ENCODE measurements around the gene LZTFL1.

Gene LZTFL1

GRCh38 chr3:45795882-45796765 lies 45.8 kb downstream of the LZTFL1 start, which contains the start of gene SLC6A20:
SLC6A20 (minus strand) TSS chr3:45796536; CDS start chr3:45796419, 117 bp downstream.
- no peak for TF ChIP-seq CREB1 (IDR thresholded peaks at IDR 0.05; ENCODE audit: low read depth)
- no peak for TF ChIP-seq TCF12 (IDR thresholded peaks at IDR 0.05; ENCODE audit: low read depth)
- TF ChIP-seq TEAD4 (IDR thresholded peaks at IDR 0.05): no peak
- no peak for TF ChIP-seq EGR1 (IDR thresholded peaks at IDR 0.05)
- TF ChIP-seq USF1 (IDR thresholded peaks at IDR 0.05): no peak
- no peak for TF ChIP-seq EP300 (IDR thresholded peaks at IDR 0.05; ENCODE audit: borderline replicate concordance)
- TF ChIP-seq MAX (IDR thresholded peaks at IDR 0.05): no peak
- TF ChIP-seq NFIC (IDR thresholded peaks at IDR 0.05): no peak
- TF ChIP-seq TAF1 (IDR thresholded peaks at IDR 0.05; ENCODE audit: low read depth): no peak
- no peak for TF ChIP-seq REST (IDR thresholded peaks at IDR 0.05; ENCODE audit: low read depth)

GRCh38 chr3:45795509-45795881 lies 46.4 kb downstream of the LZTFL1 start:
- TF ChIP-seq REST (IDR thresholded peaks at IDR 0.05; ENCODE audit: low read depth) (no peak), TCF12 (IDR thresholded peaks at IDR 0.05; ENCODE audit: low read depth) (no peak), TEAD4 (IDR thresholded peaks at IDR 0.05) (no peak), NFIC (IDR thresholded peaks at IDR 0.05) (no peak), MAX (IDR thresholded peaks at IDR 0.05) (no peak), TAF1 (IDR thresholded peaks at IDR 0.05; ENCODE audit: low read depth) (no peak), RAD21 (IDR thresholded peaks at IDR 0.05; ENCODE audit: low read depth) (no peak), FOXM1 (IDR thresholded peaks at IDR 0.05; ENCODE audit: borderline replicate concordance, low read depth) (no peak), YY1 (IDR thresholded peaks at IDR 0.05; ENCODE audit: low read depth) (no peak), EGR1 (IDR thresholded peaks at IDR 0.05) (no peak), EP300 (IDR thresholded peaks at IDR 0.05; ENCODE audit: borderline replicate concordance) (no peak), CEBPB (IDR thresholded peaks at IDR 0.05) (no peak)

- TF ChIP-seq NFIC (IDR thresholded peaks at IDR 0.05): no peak
- no peak for TF ChIP-seq USF1 (IDR thresholded peaks at IDR 0.05)
- TF ChIP-seq MAX (IDR thresholded peaks at IDR 0.05): no peak
- TF ChIP-seq YY1 (IDR thresholded peaks at IDR 0.05; ENCODE audit: low read depth): no peak
- no peak for TF ChIP-seq CEBPB (IDR thresholded peaks at IDR 0.05)
- TF ChIP-seq RAD21 (IDR thresholded peaks at IDR 0.05; ENCODE audit: low read depth): no peak
- TF ChIP-seq FOXM1 (IDR thresholded peaks at IDR 0.05; ENCODE audit: borderline replicate concordance, low read depth): no peak
- TF ChIP-seq CREB1 (IDR thresholded peaks at IDR 0.05; ENCODE audit: low read depth): no peak
- TF ChIP-seq TCF12 (IDR thresholded peaks at IDR 0.05; ENCODE audit: low read depth): no peak
- TF ChIP-seq TEAD4 (IDR thresholded peaks at IDR 0.05): no peak
- TF ChIP-seq EGR1 (IDR thresholded peaks at IDR 0.05): no peak
- no peak for TF ChIP-seq ZBTB7A (IDR thresholded peaks at IDR 0.05; ENCODE audit: low read depth)
- no peak for TF ChIP-seq EP300 (IDR thresholded peaks at IDR 0.05; ENCODE audit: borderline replicate concordance)
- no peak for TF ChIP-seq TAF1 (IDR thresholded peaks at IDR 0.05; ENCODE audit: low read depth)
- no peak for TF ChIP-seq REST (IDR thresholded peaks at IDR 0.05; ENCODE audit: low read depth)
Measured at GRCh38 chr3:45794660-45795059, 47.3 kb downstream of the LZTFL1 start.

GRCh38 chr3:45794177-45794560 lies 47.8 kb downstream of the LZTFL1 start:
- TF ChIP-seq TAF1 (IDR thresholded peaks at IDR 0.05; ENCODE audit: low read depth) (no peak), TCF12 (IDR thresholded peaks at IDR 0.05; ENCODE audit: low read depth) (no peak), USF1 (IDR thresholded peaks at IDR 0.05) (no peak), RAD21 (IDR thresholded peaks at IDR 0.05; ENCODE audit: low read depth) (no peak), CREB1 (IDR thresholded peaks at IDR 0.05; ENCODE audit: low read depth) (no peak), EP300 (IDR thresholded peaks at IDR 0.05; ENCODE audit: borderline replicate concordance) (no peak), YY1 (IDR thresholded peaks at IDR 0.05; ENCODE audit: low read depth) (no peak), TEAD4 (IDR thresholded peaks at IDR 0.05) (no peak), CEBPB (IDR thresholded peaks at IDR 0.05) (no peak), EGR1 (IDR thresholded peaks at IDR 0.05) (no peak), FOXM1 (IDR thresholded peaks at IDR 0.05; ENCODE audit: borderline replicate concordance, low read depth) (no peak), ZBTB7A (IDR thresholded peaks at IDR 0.05; ENCODE audit: low read depth) (no peak), NFIC (IDR thresholded peaks at IDR 0.05) (no peak), REST (IDR thresholded peaks at IDR 0.05; ENCODE audit: low read depth) (no peak), MAX (IDR thresholded peaks at IDR 0.05) (no peak)
